Sigmoid colon (tissue), 7 donors: ENCODE results near the gene TNNT2. TPM values are rescaled to one million over a fixed set of nuclear protein-coding genes. Genes with fewer than 3 reads are reported as not detected.
A peak's percentile ranks its signal among the peaks of the same experiment; 100 is the strongest.

ENCODE experiments used
- DNase-seq: peaks from one replicate; pipeline ENCODE4 v3.0.0-alpha.2; 2019
- H3K27ac ChIP-seq, 4 donors: fragments of 200-600 bp; sonication (generic); one replicate each; pipeline ENCODE4 v1.5.1; 2016 to 2019; ENCODE audit warnings: mild to moderate bottlenecking in 1 of 4
- H3K27me3 ChIP-seq, 3 donors: fragments of 200-600 bp; sonication (generic); one replicate each; pipeline ENCODE4 v1.5.1; 2019; ENCODE audit warnings: mild to moderate bottlenecking in 1 of 3
- H3K36me3 ChIP-seq, 4 donors: fragments of 200-600 bp; sonication (generic); one replicate each; pipeline ENCODE4 v1.5.1; 2016 to 2019
- H3K4me1 ChIP-seq, 4 donors: fragments of 200-600 bp; sonication (generic); one replicate each; pipeline ENCODE4 v1.5.1; 2017 to 2019
- H3K4me3 ChIP-seq, 4 donors: fragments of 200-600 bp; sonication (generic); one replicate each; pipeline ENCODE4 v1.5.1; 2017 to 2019; ENCODE audit warnings: mild to moderate bottlenecking in 2 of 4, moderate library complexity in 1 of 4
- H3K9me3 ChIP-seq, 4 donors: fragments of 200-600 bp in 3 of 4; sonication (generic) in 3 of 4; one replicate each; pipeline versions ENCODE4 v1.5.1 to v1.6.1; 2013 to 2019
- EP300 ChIP-seq, 4 donors: sonication (generic); formaldehyde crosslinking; IDR thresholded peaks; one replicate each; pipeline ENCODE4 v1.6.1; 2017; ENCODE audit warnings: antibody characterized with exemption in 4 of 4
- POLR2A ChIP-seq, 2 donors: fragments of 450-650 bp; IDR thresholded peaks; one replicate each; pipeline ENCODE4 v1.6.1; 2016; ENCODE audit warnings: antibody characterized with exemption in 2 of 2, mild to moderate bottlenecking in 2 of 2, moderate library complexity in 2 of 2
- POLR2AphosphoS5 ChIP-seq, 4 donors: sonication (generic); formaldehyde crosslinking; IDR thresholded peaks; one replicate each; pipeline ENCODE4 v1.6.1; 2017; ENCODE audit warnings: antibody characterized with exemption in 4 of 4
- WGBS, 2 donors: extraction: QIAGEN DNeasy Blood & Tissue Kit; methylation state at CpG; one replicate each; pipeline ENCODE4 v1.1.7; 2013; 5-methylcytosine and 5-hydroxymethylcytosine counted together
- intact Hi-C: fragments of 100-400 bp; cut with DNase I; formaldehyde crosslinking; loops from one replicate; pipeline ENCODE4 v1.15.1; 2023
- polyA plus RNA-seq, 3 donors: library from polyadenylated mRNA; stranded (reverse); fragments of 200-250 nt; gene quantifications; one replicate each; pipeline ENCODE4 v1.2.3, GENCODE V29; 2013
- total RNA-seq, 4 donors: library from RNA; depleted of rRNA; stranded (reverse); fragments of >200 nt; gene quantifications; one replicate each; pipeline ENCODE4 v1.1.0, GENCODE V29; 2016
- TF ChIP-seq, protein P1 (sequence below), 4 experiments: fragments of 450-650 bp in 3 of 4; fragments of 200-600 bp in 1 of 4; IDR thresholded peaks; one replicate each; pipeline ENCODE4 v1.5.1; 2016 to 2019; ENCODE audit warnings: antibody characterized with exemption in 4 of 4, mild to moderate bottlenecking in 3 of 4, moderate library complexity in 2 of 4
- donor health status: healthy with polysubstance abuse.
- donor health status: Bipolar disorder and iron deficiency.
- donor health status: healthy.

The TNNT2 gene
- total and polyA plus RNA-seq, 7 donors, result 0.81 to 34.9 (median 3.9) TPM; not detected in 3

DNA sequence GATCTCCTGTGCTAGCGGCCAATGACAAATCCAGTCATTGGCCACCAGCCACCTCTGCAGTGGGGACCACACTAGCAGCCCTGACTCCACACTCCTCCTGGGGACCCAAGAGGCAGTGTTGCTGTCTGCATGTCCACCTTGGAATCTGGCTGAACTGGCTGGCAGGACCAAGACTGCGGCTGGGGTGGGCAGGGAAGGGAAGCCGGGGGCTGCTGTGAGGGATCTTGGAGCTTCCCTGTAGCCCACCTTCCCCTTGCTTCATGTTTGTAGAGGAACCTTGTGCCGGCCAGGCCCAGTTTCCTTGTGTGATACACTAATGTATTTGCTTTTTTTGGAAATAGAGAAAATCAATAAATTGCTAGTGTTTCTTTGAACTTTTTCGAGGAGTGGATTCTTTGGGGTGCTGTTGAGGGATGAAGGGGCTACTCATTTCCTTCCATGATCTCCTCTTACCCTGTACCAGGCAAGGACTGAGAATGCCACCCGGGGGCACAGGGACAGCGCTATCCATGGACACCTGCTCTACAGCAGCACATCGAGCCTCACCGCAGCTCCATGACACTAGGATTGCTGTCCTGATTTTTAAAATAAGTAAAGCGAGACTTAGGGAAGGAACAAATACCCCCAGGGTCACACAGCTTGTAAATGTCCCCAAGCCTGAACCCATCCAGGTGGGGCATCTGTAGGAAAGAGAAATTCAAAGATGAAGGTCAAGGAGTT, 44.7 kb downstream of the TNNT2 start:
- peaks cover 0 to 4% (median 0%) of the 10 kb centered on the region in 4 donors for H3K4me1 ChIP-seq
- no peak overlapping the region for H3K27ac ChIP-seq
- 95 to 96% methylated on average over 10 of the region's 10 CpGs for WGBS, 2 donors
- no peaks in the 10 kb centered on the region for H3K36me3 ChIP-seq
- no peaks in the 10 kb centered on the region for H3K9me3 ChIP-seq
- H3K27me3 ChIP-seq, result no peaks in the 10 kb centered on the region
- H3K4me3 ChIP-seq, result no peak overlapping the region
- intact Hi-C loops, result no loop called here
- TF ChIP-seq POLR2AphosphoS5 (IDR thresholded peaks at IDR 0.05) (no peak), EP300 (IDR thresholded peaks at IDR 0.05) (no peak), POLR2A (IDR thresholded peaks at IDR 0.05) (no peak)
- TF ChIP-seq, protein P1, sequence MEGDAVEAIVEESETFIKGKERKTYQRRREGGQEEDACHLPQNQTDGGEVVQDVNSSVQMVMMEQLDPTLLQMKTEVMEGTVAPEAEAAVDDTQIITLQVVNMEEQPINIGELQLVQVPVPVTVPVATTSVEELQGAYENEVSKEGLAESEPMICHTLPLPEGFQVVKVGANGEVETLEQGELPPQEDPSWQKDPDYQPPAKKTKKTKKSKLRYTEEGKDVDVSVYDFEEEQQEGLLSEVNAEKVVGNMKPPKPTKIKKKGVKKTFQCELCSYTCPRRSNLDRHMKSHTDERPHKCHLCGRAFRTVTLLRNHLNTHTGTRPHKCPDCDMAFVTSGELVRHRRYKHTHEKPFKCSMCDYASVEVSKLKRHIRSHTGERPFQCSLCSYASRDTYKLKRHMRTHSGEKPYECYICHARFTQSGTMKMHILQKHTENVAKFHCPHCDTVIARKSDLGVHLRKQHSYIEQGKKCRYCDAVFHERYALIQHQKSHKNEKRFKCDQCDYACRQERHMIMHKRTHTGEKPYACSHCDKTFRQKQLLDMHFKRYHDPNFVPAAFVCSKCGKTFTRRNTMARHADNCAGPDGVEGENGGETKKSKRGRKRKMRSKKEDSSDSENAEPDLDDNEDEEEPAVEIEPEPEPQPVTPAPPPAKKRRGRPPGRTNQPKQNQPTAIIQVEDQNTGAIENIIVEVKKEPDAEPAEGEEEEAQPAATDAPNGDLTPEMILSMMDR (IDR thresholded peaks at IDR 0.05), result no peak
- peak; percentile 42 for DNase-seq

GRCh38 chr1:201332021-201332420, 45.5 kb downstream of the TNNT2 start:
- Histone ChIP-seq H3K9me3 (no peaks in the 10 kb centered on the region), H3K4me3 (no peak overlapping the region), H3K27ac (no peak overlapping the region), H3K4me1 (peaks cover 0 to 4% (median 0%) of the 10 kb centered on the region in 4 donors), H3K36me3 (no peaks in the 10 kb centered on the region), H3K27me3 (no peaks in the 10 kb centered on the region)
- 92 to 95% methylated on average over 8 of the region's 8 CpGs for WGBS, 2 donors
- intact Hi-C loops, result no loop called here
- DNase-seq, result peak; percentile 39
- TF ChIP-seq, protein P1 (IDR thresholded peaks at IDR 0.05), result no peak
- no peak for TF ChIP-seq EP300 (IDR thresholded peaks at IDR 0.05)
- no peak for TF ChIP-seq POLR2A (IDR thresholded peaks at IDR 0.05)
- TF ChIP-seq POLR2AphosphoS5 (IDR thresholded peaks at IDR 0.05), result no peak

DNA sequence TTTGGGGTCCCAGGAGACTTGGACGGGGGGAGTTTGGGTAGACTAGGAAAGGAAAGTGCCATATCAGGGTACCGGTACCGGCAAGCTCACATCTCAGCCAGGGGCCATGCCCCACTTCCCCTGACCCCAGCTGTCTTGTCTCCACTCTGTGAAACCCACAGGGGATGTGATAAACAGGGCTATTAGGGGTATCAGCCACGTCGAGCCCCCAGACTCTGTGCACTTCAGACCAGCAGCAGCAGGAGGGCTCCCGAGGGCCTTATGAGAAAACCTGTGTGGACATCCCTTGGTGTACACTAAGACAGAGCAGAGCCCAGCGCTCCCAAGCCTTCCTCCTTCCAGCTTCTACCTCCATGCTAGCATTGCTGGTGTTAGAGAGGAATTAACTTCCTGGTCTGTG, 46.3 kb downstream of the TNNT2 start:
- Histone ChIP-seq H3K9me3 (no peaks in the 10 kb centered on the region), H3K27ac (no peak overlapping the region), H3K27me3 (no peaks in the 10 kb centered on the region), H3K4me3 (no peak overlapping the region), H3K4me1 (peaks cover 0 to 4% (median 0%) of the 10 kb centered on the region in 4 donors), H3K36me3 (no peaks in the 10 kb centered on the region)
- DNase-seq, result peak; percentile 35
- intact Hi-C loops, result no loop called here
- WGBS, 2 donors, result 84 to 88% methylated on average over 7 of the region's 7 CpGs
- no peak for TF ChIP-seq POLR2AphosphoS5 (IDR thresholded peaks at IDR 0.05)
- TF ChIP-seq, protein P1 (IDR thresholded peaks at IDR 0.05), result no peak
- no peak for TF ChIP-seq POLR2A (IDR thresholded peaks at IDR 0.05)
- TF ChIP-seq EP300 (IDR thresholded peaks at IDR 0.05), result no peak

DNA sequence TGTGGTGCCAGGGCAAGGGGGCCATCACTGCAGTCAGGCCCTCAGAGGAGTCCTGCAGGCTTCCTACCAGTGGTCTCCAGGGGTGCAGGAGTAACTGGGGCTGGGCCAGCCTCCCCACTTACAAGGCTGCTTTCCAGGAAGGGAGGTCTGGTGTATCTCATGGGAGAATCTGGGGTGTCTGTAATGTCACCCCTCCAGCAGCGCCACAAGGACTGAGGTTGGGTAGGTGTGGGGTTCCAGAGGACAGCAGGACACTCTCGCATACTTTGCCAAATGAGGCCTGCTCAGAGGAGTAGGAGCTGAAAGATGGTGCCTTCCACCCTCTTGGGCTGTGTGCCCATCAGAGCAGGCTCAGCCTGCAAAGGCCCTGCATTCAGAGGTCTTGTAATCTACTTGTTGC, 46.9 kb downstream of the TNNT2 start:
- Histone ChIP-seq H3K4me1 (peaks cover 0 to 4% (median 0%) of the 10 kb centered on the region in 4 donors), H3K27me3 (no peaks in the 10 kb centered on the region), H3K27ac (no peak overlapping the region), H3K4me3 (no peak overlapping the region), H3K9me3 (no peaks in the 10 kb centered on the region), H3K36me3 (no peaks in the 10 kb centered on the region)
- TF ChIP-seq, protein P1 (IDR thresholded peaks at IDR 0.05), result no peak
- TF ChIP-seq POLR2AphosphoS5 (IDR thresholded peaks at IDR 0.05), result no peak
- TF ChIP-seq EP300 (IDR thresholded peaks at IDR 0.05), result no peak
- no peak for TF ChIP-seq POLR2A (IDR thresholded peaks at IDR 0.05)
- intact Hi-C loops, result no loop called here
- peak; percentile 27 for DNase-seq
- WGBS, 2 donors, result 92 to 97% methylated on average over 2 of the region's 2 CpGs
